Measurements from ENCODE around the gene KRTAP9-9. TPM values are rescaled to one million over a fixed set of nuclear protein-coding genes. Genes with fewer than 3 reads are reported as not detected.
A peak's percentile ranks its signal among the peaks of the same experiment; 100 is the strongest.
"Not testable (repeated sequence)": the region's sequence is repeated elsewhere in the genome, so short reads cannot be mapped to it uniquely, and the experiment has no call there.

The KRTAP9-9 gene
- polyA plus RNA-seq, 3 donors = not detected

DNA sequence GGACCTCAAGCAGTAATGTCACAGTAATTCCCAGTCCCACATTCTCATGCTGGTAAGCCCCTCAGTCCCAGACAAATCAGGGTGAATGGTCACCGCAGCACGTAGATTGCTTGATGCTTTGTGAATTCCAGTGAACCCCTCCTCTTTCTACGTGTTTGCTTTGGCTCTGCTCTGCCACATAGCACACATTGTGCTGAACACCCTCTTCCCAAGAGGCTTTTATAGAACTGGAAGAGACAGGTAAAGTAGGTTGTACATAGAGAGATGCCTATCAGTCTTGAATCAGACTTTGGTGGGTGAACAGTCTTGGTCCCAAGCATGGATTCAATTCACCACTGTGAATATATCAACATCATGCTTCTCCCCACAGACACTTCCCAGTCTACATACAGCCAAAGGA lies 9.4 kb downstream of the KRTAP9-9 start:
- no peak for DNase-seq

DNA sequence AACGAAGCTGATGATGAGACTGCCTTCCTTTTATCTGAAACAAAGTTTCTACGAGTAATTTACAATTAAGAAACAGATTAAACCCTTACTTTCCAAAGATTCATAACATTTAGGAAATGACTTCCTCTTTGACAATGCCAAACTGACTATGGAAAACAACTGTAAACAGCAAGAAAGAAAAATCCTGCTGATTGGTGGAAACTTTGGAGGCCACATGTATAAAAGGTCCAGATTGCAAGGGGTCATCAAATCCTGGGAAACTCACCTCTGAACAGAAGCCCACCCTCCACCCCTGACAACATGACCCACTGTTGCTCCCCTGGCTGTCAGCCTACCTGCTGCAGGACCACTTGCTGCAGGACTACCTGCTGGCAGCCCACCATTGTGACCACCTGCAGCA lies 9.9 kb downstream of the KRTAP9-9 start, which contains the start of gene KRTAP9-6:
KRTAP9-6 (plus strand) TSS at position 301 of the 400 bp plus-strand sequence; CDS start at position 301, 0 bp downstream.
- DNase-seq = no peak

- no peak for DNase-seq
These were observed 12.5 kb downstream of the KRTAP9-9 start for GRCh38 chr17:41267711-41268110.

DNA sequence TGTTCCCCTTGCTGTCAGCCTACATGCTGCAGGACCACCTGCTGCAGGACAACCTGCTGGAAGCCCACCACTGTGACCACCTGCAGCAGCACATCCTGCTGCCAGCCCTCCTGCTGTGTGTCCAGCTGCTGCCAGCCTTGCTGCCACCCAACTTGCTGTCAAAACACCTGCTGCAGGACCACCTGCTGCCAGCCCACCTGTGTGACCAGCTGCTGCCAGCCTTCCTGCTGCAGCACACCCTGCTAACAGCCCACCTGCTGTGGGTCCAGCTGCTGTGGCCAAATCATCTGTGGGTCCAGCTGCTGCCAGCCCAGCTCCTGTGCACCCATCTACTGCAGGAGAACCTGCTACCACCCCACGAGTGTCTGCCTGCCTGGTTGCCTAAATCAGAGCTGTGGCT lies 16.1 kb downstream of the KRTAP9-9 start:
- not testable (repeated sequence) for DNase-seq

GRCh38 chr17:41271858-41272257 lies 16.7 kb downstream of the KRTAP9-9 start:
- DNase-seq = no peak

GRCh38 chr17:41275648-41276190 lies 20.5 kb downstream of the KRTAP9-9 start, which contains the start of gene KRTAP9-7:
TSS of gene KRTAP9-7 (plus strand) at chr17:41275698. CDS start at chr17:41275698, 0 bp downstream.
- not testable (repeated sequence) for DNase-seq

GRCh38 chr17:41278176-41278955 lies 23.2 kb downstream of the KRTAP9-9 start:
- DNase-seq = no peak

- no peak for DNase-seq
These were observed 28.9 kb downstream of the KRTAP9-9 start for GRCh38 chr17:41284043-41284442.

- no peak for DNase-seq
These were observed 29.4 kb downstream of the KRTAP9-9 start for GRCh38 chr17:41284546-41284945.

DNA sequence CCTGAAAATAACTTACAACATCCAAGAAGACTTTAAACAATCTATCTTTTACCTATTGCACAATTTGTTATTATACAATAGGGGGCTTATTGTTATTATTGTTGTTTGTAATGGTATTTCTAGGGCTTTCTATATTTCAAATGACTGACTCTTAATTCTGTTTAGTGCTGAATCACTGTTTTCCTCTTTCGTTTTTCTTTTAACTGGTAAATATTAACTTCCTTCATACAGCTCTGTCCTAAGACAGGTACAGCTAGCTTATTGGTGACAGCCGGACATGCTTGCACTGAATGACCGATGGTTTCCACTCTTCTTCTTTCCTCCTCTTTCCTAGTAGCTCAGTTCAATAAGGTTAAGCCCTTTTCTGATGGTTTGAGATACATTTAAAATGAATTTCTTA lies 31.9 kb downstream of the KRTAP9-9 start:
- no peak for DNase-seq

DNA sequence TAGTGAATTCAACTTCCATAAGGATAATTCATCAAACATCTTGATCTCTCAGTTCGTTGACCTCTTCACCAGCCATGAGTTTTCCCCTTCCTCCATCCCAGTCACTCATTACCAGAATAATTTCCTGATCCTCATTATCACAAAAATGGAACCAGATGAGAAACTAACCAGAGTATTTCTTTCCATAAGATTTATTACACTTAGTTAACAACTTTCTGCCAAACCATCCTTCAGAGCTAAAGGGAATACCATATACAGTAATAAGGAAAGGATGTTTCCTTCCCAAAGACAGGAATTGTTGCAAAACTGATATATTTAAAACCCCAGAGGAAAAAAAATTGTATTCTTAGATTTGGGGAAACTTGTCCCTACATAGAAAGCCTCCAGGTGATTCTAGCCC lies 38.8 kb downstream of the KRTAP9-9 start:
- no peak for DNase-seq

DNA sequence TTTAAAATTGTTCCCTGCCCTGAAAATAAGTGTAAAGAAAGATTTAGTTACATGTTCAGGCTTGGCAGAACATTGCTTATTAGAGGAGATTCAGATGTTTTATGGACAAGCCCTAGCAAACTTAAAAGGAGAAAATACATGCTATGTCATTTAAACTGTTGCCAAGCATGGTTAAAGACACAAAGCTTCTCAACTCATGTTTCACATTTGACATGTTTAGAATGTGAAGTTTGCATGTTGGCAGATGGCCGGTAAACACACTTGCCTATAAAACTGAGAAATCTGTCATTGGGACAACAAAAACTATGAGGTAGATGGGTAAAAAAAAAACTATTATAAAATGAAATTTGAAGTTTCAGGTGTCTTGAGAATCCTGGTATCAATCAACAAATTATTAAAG lies 41.7 kb downstream of the KRTAP9-9 start:
- peak; percentile 10 for DNase-seq

GRCh38 chr17:41298458-41299135 lies 43.4 kb downstream of the KRTAP9-9 start:
- DNase-seq = no peak

GRCh38 chr17:41301204-41301790 lies 46.1 kb downstream of the KRTAP9-9 start:
- no peak for DNase-seq

- no peak for DNase-seq
These were observed 47.0 kb downstream of the KRTAP9-9 start, which contains the start of gene KRTAP29-1 for GRCh38 chr17:41301916-41302901. TSS of gene KRTAP29-1 (minus strand) at chr17:41302851. CDS start at chr17:41302851, 0 bp downstream.

GRCh38 chr17:41302981-41303380 lies 47.8 kb downstream of the KRTAP9-9 start:
- no peak for DNase-seq

DNA sequence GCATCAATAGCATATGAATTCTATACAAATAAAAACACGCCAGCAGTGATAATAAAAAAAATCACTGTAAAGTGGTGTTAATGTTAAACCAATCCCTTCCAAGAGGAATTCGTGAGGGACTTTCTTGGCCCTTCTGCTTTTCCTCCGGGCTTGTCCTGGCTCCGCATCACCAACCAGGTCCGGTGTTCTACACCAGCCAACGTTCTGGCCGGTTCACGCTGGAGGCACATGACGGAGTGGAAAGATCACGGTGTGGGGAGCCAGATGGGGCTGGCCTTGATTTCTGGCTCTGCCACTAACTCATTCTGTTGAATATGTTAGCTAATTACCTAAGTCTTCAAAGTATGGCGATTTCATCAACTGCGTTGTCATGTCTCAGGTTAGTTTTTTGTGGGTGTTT lies 48.9 kb downstream of the KRTAP9-9 start:
- no peak for DNase-seq
